SH-SY5Y (cell line): ENCODE measurements around the gene ACTA2.

ENCODE experiments used
- GATA2 ChIP-seq: IDR thresholded peaks from 2 replicates; pipeline ENCODE4 v1.6.1; 2011; ENCODE audit warnings: mild to moderate bottlenecking, low read depth, low read length
- GATA3 ChIP-seq: IDR thresholded peaks from 2 replicates; pipeline ENCODE4 v1.6.1; 2011; ENCODE audit warnings: low read depth, mild to moderate bottlenecking, low read length, moderate library complexity

GRCh38 chr10:88971221-88972061, 18.9 kb upstream of the ACTA2 start:
- no peak for TF ChIP-seq GATA2
- TF ChIP-seq GATA3: no peak
